PC-3 (cell line): ENCODE data around the gene OLFM4. TPM values are rescaled to one million over a fixed set of nuclear protein-coding genes. Genes with fewer than 3 reads are reported as not detected.

Experiments used
- ATAC-seq: fragments of 200-7000 bp; cut with Tn5 transposase; 2 replicates; pipeline ENCODE4 v1.9.1; 2020; ENCODE audit warnings: mild to moderate bottlenecking, moderate library complexity
- BruUV-seq: library from RNA; stranded (reverse); fragments of 400-500 nt; replicated peaks from 2 replicates; lab custom pipeline; 2021; lab: Mats Ljungman, UMichigan
- CTCF ChIA-PET: fragments of 300-600 bp; sonication (Branson Sonifier 250); formaldehyde crosslinking; loops from one replicate; lab custom pipeline; 2022; ENCODE audit warnings: antibody characterized with exemption; lab: Charles Lee
- POLR2A ChIA-PET: fragments of 300-600 bp; sonication (Branson Sonifier 250); formaldehyde crosslinking; loops from one replicate; lab custom pipeline; 2022; ENCODE audit warnings: antibody characterized with exemption; ENCODE audit not compliant: unreplicated experiment; lab: Charles Lee
- DNase-seq: peaks from one replicate; pipeline ENCODE4 v3.0.0-alpha.2; 2015
- H2AFZ ChIP-seq: fragments of 300-600 bp; sonication (generic); 2 replicates; pipeline ENCODE4 v1.6.0; 2016; ENCODE audit warnings: antibody characterized with exemption, low read length
- H3F3A ChIP-seq: fragments of 300-600 bp; sonication (generic); one replicate; pipeline ENCODE4 v1.6.0; 2017; ENCODE audit warnings: antibody characterized with exemption, low read length, control low read depth, mild to moderate bottlenecking; ENCODE audit not compliant: unreplicated experiment
- H3K27ac ChIP-seq: fragments of 300-600 bp; sonication (generic); 2 replicates; pipeline ENCODE4 v1.5.1; 2016; ENCODE audit warnings: mild to moderate bottlenecking, low read length
- H3K27me3 ChIP-seq: fragments of 300-600 bp; sonication (generic); 2 replicates; pipeline ENCODE4 v1.6.1; 2016; ENCODE audit warnings: low read length, mixed read lengths
- H3K36me3 ChIP-seq: fragments of 300-600 bp; sonication (generic); 2 replicates; pipeline ENCODE4 v1.6.1; 2016; ENCODE audit warnings: low read depth, mixed run types, low read length, mixed read lengths
- H3K4me1 ChIP-seq: fragments of 300-600 bp; sonication (generic); 2 replicates; pipeline ENCODE4 v1.5.1; 2016; ENCODE audit warnings: low read length; ENCODE audit not compliant: insufficient read depth
- H3K4me2 ChIP-seq: fragments of 300-600 bp; sonication (generic); 2 replicates; pipeline ENCODE4 v1.6.0; 2016; ENCODE audit warnings: low read length
- H3K4me3 ChIP-seq: fragments of 300-600 bp; sonication (generic); 2 replicates; pipeline ENCODE4 v1.5.1; 2016; ENCODE audit warnings: mild to moderate bottlenecking, low read length, mixed read lengths
- H3K79me2 ChIP-seq: fragments of 300-600 bp; sonication (generic); 2 replicates; pipeline ENCODE4 v1.6.1; 2017; ENCODE audit warnings: low read length, mixed read lengths
- H3K9ac ChIP-seq: fragments of 300-600 bp; sonication (generic); 2 replicates; pipeline ENCODE4 v1.6.0; 2016; ENCODE audit warnings: mild to moderate bottlenecking, low read length
- H3K9me2 ChIP-seq: fragments of 300-600 bp; sonication (generic); replicated peaks from 2 replicates; pipeline ENCODE4 v1.6.1; 2016; ENCODE audit warnings: mixed run types, low read length, mixed read lengths
- H3K9me3 ChIP-seq: fragments of 300-600 bp; sonication (generic); 2 replicates; pipeline ENCODE4 v1.6.1; 2016; ENCODE audit warnings: low read length, mixed read lengths
- H4K20me1 ChIP-seq: fragments of 300-600 bp; sonication (generic); 2 replicates; pipeline ENCODE4 v1.6.1; 2016; ENCODE audit warnings: low read length, mixed read lengths
- EZH2 ChIP-seq: fragments of 300-600 bp; sonication (generic); IDR thresholded peaks from one replicate; pipeline ENCODE4 v1.6.1; 2017; ENCODE audit warnings: antibody characterized with exemption, mild to moderate bottlenecking, low read length; ENCODE audit not compliant: unreplicated experiment
- EZH2phosphoT487 ChIP-seq: fragments of 300-600 bp; sonication (generic); IDR thresholded peaks from 2 replicates; pipeline ENCODE4 v1.6.1; 2018; ENCODE audit warnings: mild to moderate bottlenecking, antibody characterized with exemption, low read length, borderline replicate concordance
- intact Hi-C: fragments of 100-400 bp; cut with micrococcal nuclease; formaldehyde crosslinking; loops from 2 replicates; pipeline ENCODE4 v1.9.0; 2023
- total RNA-seq: library from RNA; depleted of rRNA; stranded (reverse); fragments of >200 nt; gene quantifications from 2 replicates; pipeline ENCODE4 v1.2.3, GENCODE V29; 2014
- TF ChIP-seq, protein P1 (sequence below): fragments of 300-600 bp; sonication (generic); conservative IDR thresholded peaks from 2 replicates; pipeline ENCODE4 v1.5.1; 2017; ENCODE audit warnings: antibody characterized with exemption, low read depth, mild to moderate bottlenecking, low read length

OLFM4 gene
- total RNA-seq, 1 experiment from 2014 or later: not detected

DNA sequence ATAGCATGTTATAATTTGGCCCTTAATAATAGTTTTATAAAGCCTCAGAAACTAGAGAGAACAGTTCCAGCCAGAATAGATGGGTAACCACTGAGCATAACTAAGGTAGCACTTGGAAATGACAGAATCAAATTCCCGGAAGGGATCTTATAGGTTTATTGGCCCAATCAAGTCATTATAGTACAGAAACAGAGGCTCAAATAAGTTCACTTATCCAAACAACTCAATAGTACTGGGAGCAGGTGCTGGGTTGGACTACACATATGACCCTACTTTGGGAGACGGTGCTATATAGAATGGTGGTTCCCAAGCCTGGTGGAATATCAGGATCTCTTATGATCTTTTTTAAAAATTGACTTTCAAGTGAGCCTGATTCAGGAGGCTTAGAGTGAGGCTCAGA, 32.7 kb upstream of the OLFM4 start:
- intact Hi-C loops: no loop called here
- no TSS peak for BruUV-seq
- CTCF ChIA-PET: no interaction called here
- Histone ChIP-seq H3K27ac (no peak overlapping the region), H4K20me1 (no peaks in the 10 kb centered on the region), H3K4me2 (no peak overlapping the region), H3K4me3 (no peak overlapping the region), H3K9me2 (no peaks in the 10 kb centered on the region), H3K79me2 (no peaks in the 10 kb centered on the region), H3K4me1 (no peaks in the 10 kb centered on the region), H3K27me3 (no peaks in the 10 kb centered on the region), H3K9ac (no peak overlapping the region), H3K36me3 (no peaks in the 10 kb centered on the region), H3F3A (no peaks in the 10 kb centered on the region), H3K9me3 (no peaks in the 10 kb centered on the region), H2AFZ (no peak overlapping the region)
- ATAC-seq (no peak), DNase-seq (no peak)
- TF ChIP-seq, protein P1, sequence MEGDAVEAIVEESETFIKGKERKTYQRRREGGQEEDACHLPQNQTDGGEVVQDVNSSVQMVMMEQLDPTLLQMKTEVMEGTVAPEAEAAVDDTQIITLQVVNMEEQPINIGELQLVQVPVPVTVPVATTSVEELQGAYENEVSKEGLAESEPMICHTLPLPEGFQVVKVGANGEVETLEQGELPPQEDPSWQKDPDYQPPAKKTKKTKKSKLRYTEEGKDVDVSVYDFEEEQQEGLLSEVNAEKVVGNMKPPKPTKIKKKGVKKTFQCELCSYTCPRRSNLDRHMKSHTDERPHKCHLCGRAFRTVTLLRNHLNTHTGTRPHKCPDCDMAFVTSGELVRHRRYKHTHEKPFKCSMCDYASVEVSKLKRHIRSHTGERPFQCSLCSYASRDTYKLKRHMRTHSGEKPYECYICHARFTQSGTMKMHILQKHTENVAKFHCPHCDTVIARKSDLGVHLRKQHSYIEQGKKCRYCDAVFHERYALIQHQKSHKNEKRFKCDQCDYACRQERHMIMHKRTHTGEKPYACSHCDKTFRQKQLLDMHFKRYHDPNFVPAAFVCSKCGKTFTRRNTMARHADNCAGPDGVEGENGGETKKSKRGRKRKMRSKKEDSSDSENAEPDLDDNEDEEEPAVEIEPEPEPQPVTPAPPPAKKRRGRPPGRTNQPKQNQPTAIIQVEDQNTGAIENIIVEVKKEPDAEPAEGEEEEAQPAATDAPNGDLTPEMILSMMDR: no peak
- TF ChIP-seq EZH2phosphoT487 (no peak), EZH2 (no peak)
- POLR2A ChIA-PET: no interaction called here

DNA sequence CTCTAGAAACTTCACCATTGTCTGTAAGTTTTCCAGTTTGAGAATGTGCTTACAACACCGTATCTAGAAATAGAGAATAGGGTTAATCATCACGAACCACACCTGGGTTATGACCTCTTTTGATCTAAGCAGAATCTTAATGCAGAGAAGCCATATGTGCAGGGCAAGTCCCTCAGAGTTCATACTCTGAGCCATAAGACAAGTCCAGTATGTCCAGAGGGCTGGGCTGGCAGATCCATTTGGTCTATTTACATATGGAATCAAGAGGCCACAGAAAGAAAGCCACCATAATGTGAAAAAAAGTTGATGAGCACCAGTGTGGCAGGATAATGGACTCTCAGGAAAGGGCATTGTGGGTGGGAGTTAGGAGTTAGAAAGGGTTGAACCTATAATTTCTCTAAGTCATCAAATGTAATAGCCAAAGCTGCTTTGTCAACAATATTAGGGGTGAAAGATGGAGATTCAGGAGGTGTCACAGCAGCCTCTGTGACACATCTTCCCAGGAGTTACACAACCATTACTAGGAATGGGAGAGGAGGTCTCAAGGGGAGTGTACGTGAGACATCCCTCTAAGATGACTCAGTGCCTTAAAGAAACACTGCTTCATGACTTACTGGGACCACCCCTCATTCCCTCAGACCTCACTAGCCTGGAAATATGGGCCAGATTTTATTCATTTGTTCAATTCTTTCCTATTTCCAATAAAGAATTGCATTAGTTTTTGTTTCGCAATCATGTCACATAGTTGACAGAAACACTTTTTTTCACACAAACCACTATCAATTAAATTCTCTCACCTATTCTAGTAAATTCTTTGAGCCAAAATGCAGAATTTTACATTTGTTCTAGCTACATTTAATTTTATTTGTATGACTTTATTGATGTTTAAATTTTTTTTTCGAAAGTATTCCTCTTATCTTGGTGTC, 30.4 kb upstream of the OLFM4 start:
- H3K27ac ChIP-seq: no peak overlapping the region
- ChIA-PET CTCF (no interaction called here), POLR2A (interaction anchor here (0.6 kb wide), 1 partner anchor 23 kb away, joined by 4 read pairs; no protein-coding TSS in a partner anchor)
- H3K9me2 ChIP-seq: no peaks in the 10 kb centered on the region
- DNase-seq (no peak), ATAC-seq (no peak)
- H3K4me3 ChIP-seq: no peak overlapping the region
- no peaks in the 10 kb centered on the region for H3K79me2 ChIP-seq
- H3K36me3 ChIP-seq: no peaks in the 10 kb centered on the region
- H4K20me1 ChIP-seq: no peaks in the 10 kb centered on the region
- BruUV-seq: no TSS peak
- H3K4me1 ChIP-seq: no peaks in the 10 kb centered on the region
- H3K4me2 ChIP-seq: no peak overlapping the region
- no peak overlapping the region for H3K9ac ChIP-seq
- H3K9me3 ChIP-seq: no peaks in the 10 kb centered on the region
- intact Hi-C loops: no loop called here
- H3F3A ChIP-seq: no peaks in the 10 kb centered on the region
- H3K27me3 ChIP-seq: no peaks in the 10 kb centered on the region
- H2AFZ ChIP-seq: no peak overlapping the region
- no peak for TF ChIP-seq EZH2phosphoT487

DNA sequence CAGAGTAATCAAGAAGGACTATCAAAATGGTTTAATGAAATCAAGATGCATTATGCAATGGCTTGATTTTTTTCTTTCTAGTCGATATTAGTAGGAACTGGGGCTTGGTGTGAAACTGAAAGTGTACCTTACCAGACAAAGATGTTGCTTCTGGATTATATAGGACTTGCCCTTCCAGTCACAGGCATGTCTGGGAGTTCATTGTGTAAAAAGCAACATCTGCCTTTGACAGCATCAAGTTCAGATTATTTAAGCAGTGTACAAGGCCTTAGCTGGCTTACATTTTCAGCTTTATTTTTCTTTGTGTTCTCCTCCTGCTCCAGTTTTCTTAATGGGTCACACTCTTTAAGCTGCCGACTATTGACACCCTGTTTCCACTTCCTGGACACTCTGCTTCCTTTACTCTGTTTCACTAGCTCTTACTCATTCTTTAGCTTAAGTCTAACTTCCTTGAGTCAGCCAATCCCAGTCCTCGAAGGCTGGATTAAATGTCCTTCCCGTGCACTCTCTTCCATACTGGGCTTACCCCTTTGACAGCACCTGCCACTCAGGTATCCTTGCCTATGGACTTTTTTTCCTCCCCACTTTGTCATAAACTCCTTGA, 29.4 kb upstream of the OLFM4 start:
- CTCF ChIA-PET: no interaction called here

More for the DNA sequence above, 29.4 kb upstream of the OLFM4 start:
- Histone ChIP-seq H3K27ac (no peak overlapping the region), H3K36me3 (no peaks in the 10 kb centered on the region), H3F3A (no peaks in the 10 kb centered on the region), H3K27me3 (no peaks in the 10 kb centered on the region), H3K9me2 (no peaks in the 10 kb centered on the region), H3K79me2 (no peaks in the 10 kb centered on the region), H3K9ac (no peak overlapping the region), H2AFZ (no peak overlapping the region), H3K4me2 (no peak overlapping the region), H3K9me3 (no peaks in the 10 kb centered on the region), H3K4me1 (no peaks in the 10 kb centered on the region), H3K4me3 (no peak overlapping the region), H4K20me1 (no peaks in the 10 kb centered on the region)
- no TSS peak for BruUV-seq
- intact Hi-C loops: no loop called here
- DNase-seq (no peak), ATAC-seq (no peak)
- TF ChIP-seq, protein P1: no peak
- TF ChIP-seq EZH2phosphoT487: no peak
- TF ChIP-seq EZH2: no peak
- POLR2A ChIA-PET: interaction anchor here (0.6 kb wide), 1 partner anchor 24 kb away, joined by 4 read pairs; no protein-coding TSS in a partner anchor
